ENCODE measurements around the gene ATP2C2. TPM values are rescaled to one million over a fixed set of nuclear protein-coding genes. Genes with fewer than 3 reads are reported as not detected.
A peak's percentile ranks its signal among the peaks of the same experiment; 100 is the strongest.
"Not testable (repeated sequence)": the region's sequence is repeated elsewhere in the genome, so short reads cannot be mapped to it uniquely, and the experiment has no call there.

Gene ATP2C2
- total RNA-seq, 6 experiments from 2014 or later, result 0.18 to 0.51 (median 0.32) TPM; not detected in 2

DNA sequence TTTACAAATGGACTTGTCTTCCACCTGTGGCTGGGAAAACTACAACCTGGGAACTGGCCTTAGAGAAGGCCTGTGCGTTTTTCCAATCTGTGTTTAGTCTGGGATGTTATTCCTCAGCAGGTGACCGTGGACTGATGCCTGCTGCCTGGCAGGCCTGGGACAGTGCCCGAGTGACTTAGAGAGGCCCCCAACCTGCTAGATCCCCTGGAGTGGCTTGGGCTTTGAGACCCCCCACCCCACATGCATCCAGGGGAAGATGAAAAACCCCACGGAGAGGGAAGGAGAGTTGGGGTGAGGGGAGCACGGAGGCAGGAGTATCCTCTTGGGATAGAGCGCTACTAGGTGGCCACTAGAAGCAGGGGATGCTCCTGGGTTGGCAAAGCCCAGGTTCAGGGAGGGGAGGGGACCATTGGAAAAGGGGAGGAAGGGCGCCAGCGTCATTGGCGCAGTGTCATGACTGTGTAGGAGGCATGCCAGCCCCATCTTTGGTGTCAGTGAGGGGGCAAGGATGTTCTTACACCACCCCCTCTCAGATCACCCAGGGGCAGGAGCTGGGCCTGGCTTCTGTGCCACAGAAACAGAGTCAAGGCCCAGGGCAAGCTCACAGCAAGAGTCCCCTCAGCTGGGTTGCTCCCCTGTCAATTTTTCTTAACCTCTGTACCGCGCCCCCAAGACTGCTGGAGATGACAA is 82.0 kb downstream of the ATP2C2 start:
- no peaks in the 10 kb centered on the region for H3K36me3 ChIP-seq
- DNase-seq (peak in 1 of 3 donors; percentile 29), ATAC-seq (no peak)
- H3K4me1 ChIP-seq, result no peaks in the 10 kb centered on the region
- no peaks in the 10 kb centered on the region for H3K27me3 ChIP-seq
- TF ChIP-seq, protein P1, sequence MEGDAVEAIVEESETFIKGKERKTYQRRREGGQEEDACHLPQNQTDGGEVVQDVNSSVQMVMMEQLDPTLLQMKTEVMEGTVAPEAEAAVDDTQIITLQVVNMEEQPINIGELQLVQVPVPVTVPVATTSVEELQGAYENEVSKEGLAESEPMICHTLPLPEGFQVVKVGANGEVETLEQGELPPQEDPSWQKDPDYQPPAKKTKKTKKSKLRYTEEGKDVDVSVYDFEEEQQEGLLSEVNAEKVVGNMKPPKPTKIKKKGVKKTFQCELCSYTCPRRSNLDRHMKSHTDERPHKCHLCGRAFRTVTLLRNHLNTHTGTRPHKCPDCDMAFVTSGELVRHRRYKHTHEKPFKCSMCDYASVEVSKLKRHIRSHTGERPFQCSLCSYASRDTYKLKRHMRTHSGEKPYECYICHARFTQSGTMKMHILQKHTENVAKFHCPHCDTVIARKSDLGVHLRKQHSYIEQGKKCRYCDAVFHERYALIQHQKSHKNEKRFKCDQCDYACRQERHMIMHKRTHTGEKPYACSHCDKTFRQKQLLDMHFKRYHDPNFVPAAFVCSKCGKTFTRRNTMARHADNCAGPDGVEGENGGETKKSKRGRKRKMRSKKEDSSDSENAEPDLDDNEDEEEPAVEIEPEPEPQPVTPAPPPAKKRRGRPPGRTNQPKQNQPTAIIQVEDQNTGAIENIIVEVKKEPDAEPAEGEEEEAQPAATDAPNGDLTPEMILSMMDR (IDR thresholded peaks at IDR 0.05), result no peak
- no peak for TF ChIP-seq POLR2A (IDR thresholded peaks at IDR 0.05)
- 79% methylated on average over 6 of the region's 11 CpGs for WGBS (ENCODE audit: insufficient coverage, low coverage, low lambda C conversion rate, missing lambda C conversion rate)
- no peak overlapping the region for H3K4me3 ChIP-seq
- intact Hi-C loops (cut with DNase I), result no loop called here
- no peaks in the 10 kb centered on the region for H3K9me3 ChIP-seq
- no peak overlapping the region for H3K27ac ChIP-seq

DNA sequence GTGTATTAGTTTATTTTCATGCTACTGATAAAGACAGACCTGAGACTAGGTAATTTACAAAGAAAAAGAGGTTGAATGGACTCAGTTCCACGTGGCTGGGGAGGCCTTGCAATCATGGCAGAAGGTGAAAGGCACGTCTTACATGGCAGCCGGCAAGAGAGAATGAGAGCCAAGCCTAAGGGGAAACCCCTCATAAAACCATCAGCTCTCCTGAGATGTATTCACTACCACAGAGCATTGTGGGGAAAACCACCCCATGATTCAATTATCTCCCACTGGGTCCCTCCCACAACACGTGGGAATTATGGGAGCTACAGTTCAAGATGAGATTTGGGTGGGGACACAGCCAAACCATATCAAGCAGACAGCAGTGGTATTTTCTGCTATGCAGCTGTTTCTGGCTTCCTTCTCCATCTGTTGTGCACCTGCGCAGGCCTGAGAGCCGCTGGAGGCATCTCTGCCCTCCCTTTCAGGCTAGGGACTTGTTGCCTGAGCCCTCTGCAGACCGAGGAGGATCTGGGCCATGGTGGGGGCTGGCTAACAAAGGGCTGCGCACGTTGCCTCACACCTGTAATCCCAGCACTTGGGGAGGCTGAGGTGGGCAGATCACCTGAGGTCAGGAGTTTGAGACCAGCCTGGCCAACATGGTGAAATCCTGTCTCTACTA is 82.8 kb downstream of the ATP2C2 start:
- ATAC-seq; H3K9me3 ChIP-seq; H3K4me1 ChIP-seq; H3K27me3 ChIP-seq; H3K27ac ChIP-seq; intact Hi-C loops (cut with DNase I); H3K4me3 ChIP-seq; H3K36me3 ChIP-seq: not testable (repeated sequence)
- 72% methylated on average over 3 of the region's 9 CpGs for WGBS (ENCODE audit: insufficient coverage, low coverage, low lambda C conversion rate, missing lambda C conversion rate)
- DNase-seq, result peak in 1 of 3 donors; percentile 25

DNA sequence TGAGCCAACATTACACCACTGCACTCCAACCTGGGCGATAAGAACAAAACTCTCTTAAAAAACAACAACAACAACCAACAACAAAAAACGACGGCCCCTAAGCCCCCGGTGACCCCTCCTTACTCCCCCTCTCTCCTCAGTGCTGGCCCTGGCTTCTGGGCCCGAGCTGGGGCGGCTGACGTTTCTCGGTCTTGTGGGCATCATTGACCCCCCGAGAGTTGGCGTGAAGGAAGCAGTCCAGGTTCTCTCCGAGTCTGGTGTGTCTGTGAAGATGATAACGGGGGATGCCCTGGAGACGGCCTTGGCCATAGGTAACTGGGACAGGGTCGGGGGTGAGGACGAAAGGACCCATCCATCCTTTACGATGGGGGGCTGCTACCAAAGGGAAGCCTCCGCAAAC is 83.4 kb downstream of the ATP2C2 start:
- ATAC-seq, result no peak
- no peak for TF ChIP-seq POLR2A (IDR thresholded peaks at IDR 0.05)
- TF ChIP-seq, protein P1 (IDR thresholded peaks at IDR 0.05), result no peak
- DNase-seq, result peak in 1 of 3 donors; percentile 20
- Histone ChIP-seq H3K9me3 (no peaks in the 10 kb centered on the region), H3K27ac (no peak overlapping the region), H3K36me3 (no peaks in the 10 kb centered on the region), H3K27me3 (no peaks in the 10 kb centered on the region), H3K4me1 (no peaks in the 10 kb centered on the region), H3K4me3 (no peak overlapping the region)
- WGBS (ENCODE audit: insufficient coverage, low coverage, low lambda C conversion rate, missing lambda C conversion rate), result 25% methylated on average over 6 of the region's 17 CpGs
- intact Hi-C loops (cut with DNase I), result no loop called here

DNA sequence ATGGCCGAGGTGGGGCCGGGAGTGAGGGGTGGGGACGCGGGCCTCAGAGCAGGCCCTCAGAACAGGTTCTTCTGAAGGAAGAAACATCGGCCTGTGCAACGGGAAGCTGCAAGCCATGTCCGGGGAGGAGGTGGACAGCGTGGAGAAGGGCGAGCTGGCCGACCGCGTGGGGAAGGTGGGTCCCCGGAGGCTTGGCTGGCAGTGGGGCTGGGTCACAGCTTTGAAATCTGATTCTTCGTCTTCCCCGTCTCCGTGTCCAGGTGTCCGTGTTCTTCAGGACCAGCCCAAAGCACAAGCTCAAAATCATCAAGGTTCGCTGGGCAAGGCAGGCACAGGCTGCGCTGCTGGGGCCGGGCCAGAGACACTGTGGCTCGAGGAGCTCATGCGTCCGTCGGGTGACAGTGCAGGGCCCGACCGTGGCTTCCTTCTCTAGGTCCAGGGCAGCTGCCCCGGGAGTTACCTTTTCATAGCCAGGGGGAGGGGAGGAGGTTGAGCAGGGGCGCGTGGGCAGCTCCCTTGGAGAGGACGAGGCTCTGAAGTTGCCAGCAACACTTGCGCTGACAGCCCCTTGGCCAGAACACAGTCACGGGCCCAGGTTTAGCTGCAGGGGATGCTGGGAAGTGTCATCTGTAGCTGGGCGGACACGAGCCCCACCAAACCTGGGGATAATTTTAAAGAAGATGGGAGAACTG is 84.9 kb downstream of the ATP2C2 start:
- ATAC-seq, result no peak
- Histone ChIP-seq H3K4me1 (no peaks in the 10 kb centered on the region), H3K27me3 (no peaks in the 10 kb centered on the region), H3K27ac (no peak overlapping the region), H3K4me3 (no peak overlapping the region), H3K36me3 (no peaks in the 10 kb centered on the region), H3K9me3 (no peaks in the 10 kb centered on the region)
- intact Hi-C loops (cut with DNase I), result no loop called here
- DNase-seq, result peak in 1 of 3 donors; percentile 37
- WGBS (ENCODE audit: insufficient coverage, low coverage, low lambda C conversion rate, missing lambda C conversion rate), result 62% methylated on average over 17 of the region's 34 CpGs
- TF ChIP-seq POLR2A (IDR thresholded peaks at IDR 0.05), result no peak
- TF ChIP-seq, protein P1 (IDR thresholded peaks at IDR 0.05), result no peak

DNA sequence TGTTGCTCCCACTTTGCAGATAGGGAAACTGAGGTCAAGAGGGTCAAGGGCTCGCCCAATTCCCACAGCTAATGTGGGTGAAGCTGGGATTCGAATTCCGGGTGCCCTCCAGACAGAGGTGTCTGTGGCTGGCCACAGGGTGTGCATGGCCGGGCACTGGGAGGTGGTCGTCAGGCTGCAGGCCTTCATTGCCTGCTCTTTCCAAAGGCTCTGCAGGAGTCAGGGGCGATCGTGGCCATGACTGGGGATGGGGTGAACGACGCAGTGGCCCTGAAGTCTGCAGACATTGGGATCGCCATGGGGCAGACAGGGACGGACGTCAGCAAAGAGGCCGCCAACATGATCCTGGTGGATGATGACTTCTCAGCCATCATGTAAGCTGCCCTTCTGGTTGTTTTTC is 86.3 kb downstream of the ATP2C2 start:
- H3K36me3 ChIP-seq, result no peaks in the 10 kb centered on the region
- intact Hi-C loops (cut with DNase I), result no loop called here
- TF ChIP-seq, protein P1 (IDR thresholded peaks at IDR 0.05), result no peak
- no peak for TF ChIP-seq POLR2A (IDR thresholded peaks at IDR 0.05)
- no peak for ATAC-seq
- no peaks in the 10 kb centered on the region for H3K9me3 ChIP-seq
- H3K27ac ChIP-seq, result no peak overlapping the region
- 90% methylated on average over 12 of the region's 13 CpGs for WGBS (ENCODE audit: insufficient coverage, low coverage, low lambda C conversion rate, missing lambda C conversion rate)
- H3K4me1 ChIP-seq, result no peaks in the 10 kb centered on the region
- H3K27me3 ChIP-seq, result no peaks in the 10 kb centered on the region
- H3K4me3 ChIP-seq, result no peak overlapping the region
- DNase-seq, result peak in 1 of 3 donors; percentile 23

Measured in right lobe of liver (tissue), 6 donors.